AG10803 (cell line): Measurements from ENCODE around the gene TSC22D1.

Experiments
- DNase-seq: peaks from one replicate; pipeline ENCODE4 v3.0.0; 2010; ENCODE audit warnings: low read depth
- H3K4me3 ChIP-seq: 2 replicates; pipeline ENCODE4 v1.5.1; 2011; ENCODE audit warnings: mild to moderate bottlenecking, low read length, control low read depth
- CTCF ChIP-seq: conservative IDR thresholded peaks from 2 replicates; pipeline ENCODE4 v1.5.1; 2011; ENCODE audit warnings: mild to moderate bottlenecking, low read length, control low read depth, inconsistent platforms

TSC22D1 gene

GRCh38 chr13:44433863-44434765, 142.0 kb downstream of the TSC22D1 start:
- no peak for TF ChIP-seq CTCF
- H3K4me3 ChIP-seq: no peak overlapping the region
- no peak for DNase-seq

- no peak overlapping the region for H3K4me3 ChIP-seq
- no peak for DNase-seq
- no peak for TF ChIP-seq CTCF
These were observed 143.5 kb downstream of the TSC22D1 start for GRCh38 chr13:44432650-44433049.

GRCh38 chr13:44431150-44431549, 145.0 kb downstream of the TSC22D1 start:
- TF ChIP-seq CTCF: no peak
- DNase-seq: no peak
- H3K4me3 ChIP-seq: no peak overlapping the region

GRCh38 chr13:44429311-44429710, 146.8 kb downstream of the TSC22D1 start:
- TF ChIP-seq CTCF: no peak
- DNase-seq: no peak
- H3K4me3 ChIP-seq: no peak overlapping the region

- no peak overlapping the region for H3K4me3 ChIP-seq
- no peak for DNase-seq
- no peak for TF ChIP-seq CTCF
These were observed 149.7 kb downstream of the TSC22D1 start for GRCh38 chr13:44426461-44426860.

- no peak for DNase-seq
- no peak for TF ChIP-seq CTCF
These were observed 150.4 kb downstream of the TSC22D1 start for GRCh38 chr13:44425815-44426078.

GRCh38 chr13:44425041-44425814, 150.9 kb downstream of the TSC22D1 start:
- no peak for TF ChIP-seq CTCF
- no peak overlapping the region for H3K4me3 ChIP-seq
- DNase-seq: no peak

More at GRCh38 chr13:44425815-44426078, 150.4 kb downstream of the TSC22D1 start:
- H3K4me3 ChIP-seq: no peak overlapping the region
